ENCODE measurements around the gene PC.

The PC gene

DNA sequence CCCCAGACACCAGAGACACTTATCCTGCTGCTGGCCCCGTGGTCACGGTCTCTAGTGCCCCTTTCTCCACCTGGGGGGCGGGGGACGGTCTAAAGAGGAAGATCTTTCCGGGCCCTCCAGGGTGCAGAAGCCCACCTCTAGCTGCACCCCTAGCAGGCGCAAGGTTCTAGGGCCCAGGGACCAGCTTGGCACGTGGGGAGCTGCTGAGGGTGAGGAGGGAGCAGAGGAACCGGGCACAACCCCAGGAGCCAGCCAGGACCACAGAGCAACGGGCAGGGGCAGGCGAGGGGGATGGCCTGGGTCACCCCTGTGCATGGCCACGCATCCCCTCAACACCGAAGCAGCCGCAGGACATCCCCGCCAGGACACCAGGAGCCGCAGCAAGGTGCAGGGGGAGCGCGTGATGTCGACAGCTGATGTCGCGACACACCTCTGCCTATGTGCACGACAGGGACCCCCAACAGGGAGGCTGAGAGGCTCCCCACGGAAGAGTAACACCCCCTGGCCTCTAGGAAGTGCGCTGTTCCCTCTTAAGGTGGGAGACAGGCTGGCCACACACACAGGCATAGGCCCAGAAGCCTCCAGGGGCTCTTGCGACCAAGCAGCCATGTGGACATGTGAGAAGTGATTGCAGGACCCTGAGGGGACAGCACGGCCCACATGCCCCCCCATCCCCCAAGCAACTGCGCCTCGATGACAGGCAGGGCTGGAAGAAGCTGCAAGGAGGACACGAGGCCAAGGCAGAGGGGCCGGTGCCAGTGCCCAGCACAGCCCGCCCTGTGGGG, 96.2 kb downstream of the PC start:
- Mint-ChIP-seq H3K4me3 (no peak overlapping the region), H3K4me1 (no peaks in the 10 kb centered on the region), H3K9me3 (no peaks in the 10 kb centered on the region), H3K27me3 (no peaks in the 10 kb centered on the region), H3K36me3 (no peaks in the 10 kb centered on the region), H3K27ac (no peak overlapping the region)
- no peak for DNase-seq
- CTCF ChIA-PET = no interaction called here

- Mint-ChIP-seq H3K4me1 (peaks cover 2% of the 10 kb centered on the region), H3K9me3 (no peaks in the 10 kb centered on the region), H3K27ac (no peak overlapping the region), H3K4me3 (no peak overlapping the region), H3K36me3 (no peaks in the 10 kb centered on the region), H3K27me3 (no peaks in the 10 kb centered on the region)
- CTCF ChIA-PET = interaction anchor here (1.0 kb wide), 1 partner anchor 22 kb away, joined by 3 read pairs; no protein-coding TSS in a partner anchor
- DNase-seq = no peak
Observed at GRCh38 chr11:66861038-66861773, 97.0 kb downstream of the PC start.

DNA sequence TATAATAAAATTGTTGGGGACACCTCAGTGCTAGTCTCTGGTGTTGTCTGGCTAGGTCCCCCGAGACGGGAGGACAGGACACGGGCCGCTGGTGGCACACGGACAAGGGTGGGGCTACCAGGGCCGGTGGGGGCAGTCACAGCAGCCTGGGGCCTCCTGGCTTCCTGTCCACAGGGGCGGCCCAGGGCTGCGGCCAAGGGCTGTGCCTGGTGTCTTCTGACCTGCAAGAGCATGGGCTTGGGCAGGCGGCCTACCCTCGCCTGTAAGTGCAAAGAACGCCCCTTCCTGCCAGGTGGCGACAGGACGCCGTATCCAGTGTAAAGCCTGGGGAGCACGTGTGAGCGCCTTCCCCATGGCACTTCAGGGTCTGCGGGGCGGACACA, 97.7 kb downstream of the PC start:
- no peaks in the 10 kb centered on the region for H3K36me3 Mint-ChIP-seq
- no peaks in the 10 kb centered on the region for H3K27me3 Mint-ChIP-seq
- no peak overlapping the region for H3K4me3 Mint-ChIP-seq
- no peak for DNase-seq
- peaks cover 7% of the 10 kb centered on the region for H3K4me1 Mint-ChIP-seq
- H3K27ac Mint-ChIP-seq = no peak overlapping the region
- CTCF ChIA-PET = interaction anchor here (1.0 kb wide), 1 partner anchor 23 kb away, joined by 3 read pairs; no protein-coding TSS in a partner anchor
- no peaks in the 10 kb centered on the region for H3K9me3 Mint-ChIP-seq

DNA sequence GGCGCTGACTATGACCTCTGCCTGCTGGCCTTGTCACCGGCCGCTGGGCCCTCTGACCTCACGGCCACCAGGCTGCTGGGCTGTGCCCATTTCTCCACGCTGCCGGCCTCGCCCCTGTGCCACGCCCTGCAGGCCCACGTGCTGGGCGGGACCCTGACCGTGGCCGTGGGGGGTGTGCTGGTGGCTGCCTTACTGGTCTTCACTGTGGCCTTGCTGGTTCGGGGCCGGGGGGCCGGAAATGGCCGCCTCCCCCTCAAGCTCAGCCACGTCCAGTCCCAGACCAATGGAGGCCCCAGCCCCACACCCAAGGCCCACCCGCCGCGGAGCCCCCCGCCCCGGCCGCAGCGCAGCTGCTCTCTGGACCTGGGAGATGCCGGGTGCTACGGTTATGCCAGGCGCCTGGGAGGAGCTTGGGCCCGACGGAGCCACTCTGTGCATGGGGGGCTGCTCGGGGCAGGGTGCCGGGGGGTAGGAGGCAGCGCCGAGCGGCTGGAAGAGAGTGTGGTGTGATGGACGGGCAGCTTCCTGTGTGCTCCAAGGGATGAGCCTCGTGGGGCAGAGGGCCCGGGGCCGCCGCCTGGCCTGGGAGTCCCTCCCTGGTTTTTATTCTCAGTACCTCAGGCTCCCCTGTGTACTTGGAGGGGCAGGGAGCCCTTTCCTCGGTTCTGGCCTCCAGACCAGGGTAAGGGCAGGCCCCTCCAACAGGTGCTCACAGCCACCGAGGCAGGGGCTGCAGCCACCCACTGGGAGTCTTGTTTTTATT, 98.3 kb downstream of the PC start:
- no peak overlapping the region for H3K27ac Mint-ChIP-seq
- CTCF ChIA-PET = no interaction called here
- no peaks in the 10 kb centered on the region for H3K9me3 Mint-ChIP-seq
- H3K27me3 Mint-ChIP-seq = no peaks in the 10 kb centered on the region
- no peak overlapping the region for H3K4me3 Mint-ChIP-seq
- peaks cover 11% of the 10 kb centered on the region for H3K4me1 Mint-ChIP-seq
- no peak for DNase-seq
- H3K36me3 Mint-ChIP-seq = no peaks in the 10 kb centered on the region

DNA sequence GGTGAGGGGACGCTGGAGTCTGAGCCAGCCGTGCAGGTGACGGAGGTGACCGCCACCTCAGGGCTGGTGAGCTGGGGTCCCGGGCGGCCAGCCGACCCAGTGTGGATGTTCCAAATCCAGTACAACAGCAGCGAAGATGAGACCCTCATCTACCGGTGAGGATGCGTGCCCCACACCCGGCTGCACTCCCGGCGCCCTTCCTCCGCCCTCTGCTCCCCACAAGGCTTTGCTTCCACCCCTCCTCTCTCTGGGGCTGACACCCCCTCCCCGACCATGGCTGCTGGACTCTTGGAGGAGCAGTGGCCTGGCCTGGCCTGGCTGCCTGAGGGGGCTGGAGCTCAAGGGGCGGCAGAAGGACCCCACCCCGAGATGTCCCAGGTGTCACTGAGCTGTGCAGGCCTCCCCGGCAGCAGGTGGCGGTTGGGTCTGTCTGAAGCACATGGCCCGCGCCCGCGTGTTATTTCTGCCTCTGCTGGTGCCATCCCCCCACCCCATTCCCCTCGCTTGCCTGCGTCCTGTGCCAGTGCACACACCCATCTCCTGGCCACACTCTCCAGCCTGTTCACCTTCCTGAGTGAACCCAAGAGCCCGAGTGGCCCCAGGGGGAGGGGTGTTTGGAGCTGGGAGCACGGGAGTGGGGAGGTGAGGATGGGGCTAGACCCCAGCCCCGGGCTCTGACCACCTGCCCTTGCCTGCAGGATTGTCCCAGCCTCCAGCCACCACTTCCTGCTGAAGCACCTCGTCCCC, 99.1 kb downstream of the PC start:
- Mint-ChIP-seq H3K36me3 (no peaks in the 10 kb centered on the region), H3K27ac (no peak overlapping the region), H3K9me3 (no peaks in the 10 kb centered on the region), H3K4me3 (peak overlapping the region; percentile 18), H3K4me1 (peaks cover 17% of the 10 kb centered on the region), H3K27me3 (peaks cover 2% of the 10 kb centered on the region)
- DNase-seq = no peak
- CTCF ChIA-PET = no interaction called here

DNA sequence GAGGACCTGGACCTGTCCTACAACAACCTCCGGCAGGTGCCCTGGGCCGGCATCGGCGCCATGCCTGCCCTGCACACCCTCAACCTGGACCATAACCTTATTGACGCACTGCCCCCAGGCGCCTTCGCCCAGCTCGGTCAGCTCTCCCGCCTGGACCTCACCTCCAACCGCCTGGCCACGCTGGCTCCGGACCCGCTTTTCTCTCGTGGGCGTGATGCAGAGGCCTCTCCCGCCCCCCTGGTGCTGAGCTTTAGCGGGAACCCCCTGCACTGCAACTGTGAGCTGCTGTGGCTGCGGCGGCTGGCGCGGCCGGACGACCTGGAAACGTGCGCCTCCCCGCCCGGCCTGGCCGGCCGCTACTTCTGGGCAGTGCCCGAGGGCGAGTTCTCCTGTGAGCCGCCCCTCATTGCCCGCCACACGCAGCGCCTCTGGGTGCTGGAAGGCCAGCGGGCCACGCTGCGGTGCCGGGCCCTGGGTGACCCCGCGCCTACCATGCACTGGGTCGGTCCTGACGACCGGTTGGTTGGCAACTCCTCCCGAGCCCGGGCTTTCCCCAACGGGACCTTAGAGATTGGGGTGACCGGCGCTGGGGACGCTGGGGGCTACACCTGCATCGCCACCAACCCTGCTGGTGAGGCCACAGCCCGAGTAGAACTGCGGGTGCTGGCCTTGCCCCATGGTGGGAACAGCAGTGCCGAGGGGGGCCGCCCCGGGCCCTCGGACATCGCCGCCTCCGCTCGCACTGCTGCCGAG, 99.8 kb downstream of the PC start:
- Mint-ChIP-seq H3K4me3 (peak overlapping the region; percentile 79), H3K27me3 (peaks cover 3% of the 10 kb centered on the region), H3K36me3 (no peaks in the 10 kb centered on the region), H3K9me3 (no peaks in the 10 kb centered on the region), H3K27ac (no peak overlapping the region), H3K4me1 (peaks cover 22% of the 10 kb centered on the region)
- CTCF ChIA-PET = no interaction called here
- DNase-seq = no peak

- Mint-ChIP-seq H3K36me3 (no peaks in the 10 kb centered on the region), H3K27ac (no peak overlapping the region), H3K9me3 (no peaks in the 10 kb centered on the region), H3K4me3 (peak overlapping the region; percentile 79), H3K4me1 (peaks cover 22% of the 10 kb centered on the region), H3K27me3 (peaks cover 3% of the 10 kb centered on the region)
- DNase-seq = no peak
- CTCF ChIA-PET = no interaction called here
Observed at GRCh38 chr11:66857927-66858185, 100.3 kb downstream of the PC start.

DNA sequence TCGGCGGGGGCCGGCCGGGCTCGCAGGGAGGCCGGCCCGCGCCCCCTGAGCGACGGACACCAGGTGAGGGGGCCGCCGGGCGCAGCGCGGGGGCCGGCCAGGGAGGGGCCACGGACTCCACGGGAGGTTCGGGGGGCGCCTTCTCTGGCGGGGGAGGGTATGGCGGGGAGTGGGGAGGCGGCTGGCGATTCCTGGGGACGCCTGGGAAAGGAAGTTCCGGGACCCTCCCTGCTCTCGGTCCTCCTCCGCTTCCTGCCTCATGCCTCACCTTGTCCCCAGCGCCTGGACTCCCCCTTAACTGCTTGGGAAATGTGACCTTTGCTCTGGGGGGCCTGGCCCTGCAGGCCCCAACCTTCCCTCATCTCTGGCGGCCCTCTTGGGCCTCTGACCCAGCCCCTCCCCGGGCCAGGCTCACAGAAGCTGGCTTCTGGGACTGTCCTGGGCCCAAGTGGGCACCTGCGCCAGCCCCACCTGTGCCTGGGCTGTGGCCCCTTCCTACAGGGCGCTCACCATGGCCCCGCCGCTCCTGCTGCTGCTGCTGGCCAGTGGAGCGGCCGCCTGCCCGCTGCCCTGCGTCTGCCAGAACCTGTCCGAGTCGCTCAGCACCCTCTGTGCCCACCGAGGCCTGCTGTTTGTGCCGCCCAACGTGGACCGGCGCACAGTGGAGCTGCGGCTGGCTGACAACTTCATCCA, 100.8 kb downstream of the PC start:
- peak overlapping the region; percentile 76 for H3K27ac Mint-ChIP-seq
- H3K9me3 Mint-ChIP-seq = no peaks in the 10 kb centered on the region
- H3K36me3 Mint-ChIP-seq = no peaks in the 10 kb centered on the region
- H3K4me1 Mint-ChIP-seq = peaks cover 22% of the 10 kb centered on the region
- DNase-seq = peak; percentile 42
- peak overlapping the region; percentile 79 for H3K4me3 Mint-ChIP-seq
- CTCF ChIA-PET = no interaction called here
- H3K27me3 Mint-ChIP-seq = peaks cover 3% of the 10 kb centered on the region

DNA sequence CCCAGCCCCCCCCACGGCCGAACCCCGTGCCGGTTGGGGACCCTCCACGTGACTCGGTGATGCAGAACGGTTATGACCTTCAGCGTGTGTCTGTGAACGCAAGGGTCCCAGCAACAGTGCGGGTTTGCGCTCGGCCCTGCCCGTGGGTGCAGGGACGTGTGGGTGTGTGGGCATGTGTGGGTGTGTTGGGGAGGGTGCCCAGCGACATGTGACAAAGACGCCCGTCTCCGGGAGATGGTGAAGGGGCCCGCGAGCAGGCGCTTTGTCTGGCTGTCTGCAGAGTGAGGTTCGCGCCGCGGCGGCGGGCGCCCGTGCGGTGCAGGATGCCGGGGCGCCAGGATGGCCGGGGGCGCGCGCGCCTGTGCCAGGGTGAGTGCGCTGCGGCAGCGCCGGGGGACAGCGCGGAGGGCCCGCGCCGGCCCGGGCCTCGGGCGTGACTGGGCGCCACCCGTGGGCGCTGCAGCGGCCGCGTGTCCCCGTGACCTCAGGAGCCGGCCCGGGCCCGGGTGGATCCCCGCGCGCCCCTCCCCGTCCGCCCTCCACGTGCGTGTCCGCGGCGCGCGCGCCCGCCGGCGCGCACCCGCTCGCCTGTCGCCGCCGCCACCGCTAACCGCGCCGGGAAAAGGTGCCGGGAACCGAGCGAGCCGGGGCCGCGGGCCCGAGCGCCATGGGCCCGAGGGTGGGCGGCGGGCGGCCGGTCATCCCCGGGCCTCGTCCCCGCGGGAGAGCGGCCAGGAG, 101.5 kb downstream of the PC start, which contains the start of gene LRFN4:
Gene LRFN4 (plus strand): TSS at position 569 of the 738 bp plus-strand sequence. CDS start 681 bp downstream, outside the sequence.
- peaks cover 28% of the 10 kb centered on the region for H3K4me1 Mint-ChIP-seq
- CTCF ChIA-PET = interaction anchor here (2.5 kb wide), 1 partner anchor 13 kb away, joined by 8 read pairs; the partner anchor contains the start of gene RCE1
- H3K4me3 Mint-ChIP-seq = peak within 1 kb of the TSS; percentile 86

DNA sequence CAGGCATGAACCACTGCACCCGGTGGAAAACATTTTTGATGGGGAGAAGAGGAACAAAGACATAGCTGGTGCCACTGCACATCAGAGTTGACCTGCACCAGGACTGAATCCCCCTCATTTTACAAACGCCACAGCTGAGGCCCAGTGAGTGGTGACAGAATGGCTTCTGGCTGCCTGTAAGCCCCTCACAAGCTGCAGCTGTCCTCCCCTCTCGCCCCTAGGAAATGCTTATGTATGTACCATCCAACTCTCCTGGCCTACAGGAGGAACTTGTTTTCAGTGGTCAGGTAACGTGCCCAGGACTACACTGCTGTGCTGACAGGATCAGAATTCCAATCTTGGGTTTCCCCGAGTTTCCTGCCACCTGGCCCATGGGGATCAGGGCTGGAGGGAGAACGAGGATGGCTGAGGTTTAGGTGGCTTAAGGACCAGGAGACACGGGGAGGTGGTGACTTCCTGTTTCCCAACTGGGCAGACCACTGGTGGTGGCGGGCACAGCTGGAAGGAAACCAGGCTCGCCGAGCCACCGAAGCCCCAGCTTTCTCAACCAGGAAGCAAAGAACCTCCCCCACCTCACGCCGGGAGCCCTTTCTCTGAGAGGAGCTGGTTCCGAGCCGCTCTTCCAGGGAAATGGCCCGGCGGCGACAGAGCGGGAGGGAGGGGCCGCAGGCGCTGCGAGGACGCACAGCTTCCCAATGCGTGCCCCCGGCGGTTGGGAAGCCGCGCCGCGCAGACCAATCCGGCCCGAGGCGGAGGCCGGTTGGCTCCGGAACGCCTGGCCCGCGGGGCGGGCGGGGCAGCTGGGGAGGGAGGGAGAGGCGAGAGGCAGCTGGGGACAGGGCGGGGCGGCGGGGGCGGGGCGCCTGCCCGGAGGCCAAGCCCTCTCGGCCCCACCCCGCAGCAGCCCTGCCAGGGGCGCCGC, 102.3 kb downstream of the PC start:
- H3K27me3 Mint-ChIP-seq = peaks cover 3% of the 10 kb centered on the region
- no peaks in the 10 kb centered on the region for H3K9me3 Mint-ChIP-seq
- H3K4me1 Mint-ChIP-seq = peaks cover 34% of the 10 kb centered on the region
- H3K4me3 Mint-ChIP-seq = peak overlapping the region; percentile 86
- peak overlapping the region; percentile 85 for H3K27ac Mint-ChIP-seq
- CTCF ChIA-PET = interaction anchor here (2.5 kb wide), 1 partner anchor 12 kb away, joined by 8 read pairs; the partner anchor contains the start of gene RCE1
- DNase-seq = peak; percentile 92
- H3K36me3 Mint-ChIP-seq = no peaks in the 10 kb centered on the region

More for the DNA sequence above, 101.5 kb downstream of the PC start, which contains the start of gene LRFN4:
- DNase-seq = no peak
- H3K9me3 Mint-ChIP-seq = no peaks in the 10 kb centered on the region
- H3K27ac Mint-ChIP-seq = peak within 1 kb of the TSS; percentile 90
- peaks cover 3% of the 10 kb centered on the region for H3K27me3 Mint-ChIP-seq
- H3K36me3 Mint-ChIP-seq = no peaks in the 10 kb centered on the region

GRCh38 chr11:66854729-66855211, 103.4 kb downstream of the PC start:
- no peaks in the 10 kb centered on the region for H3K36me3 Mint-ChIP-seq
- CTCF ChIA-PET = interaction anchor here (2.5 kb wide), 1 partner anchor 11 kb away, joined by 8 read pairs; the partner anchor contains the start of gene RCE1
- H3K9me3 Mint-ChIP-seq = no peaks in the 10 kb centered on the region
- no peak for DNase-seq
- peak overlapping the region; percentile 68 for H3K27ac Mint-ChIP-seq
- peak overlapping the region; percentile 28 for H3K4me3 Mint-ChIP-seq
- peaks cover 37% of the 10 kb centered on the region for H3K4me1 Mint-ChIP-seq
- peaks cover 3% of the 10 kb centered on the region for H3K27me3 Mint-ChIP-seq
